Epithelial cell of proximal tubule (primary cell): ENCODE measurements around the gene GSTM2. TPM values are rescaled to one million over a fixed set of nuclear protein-coding genes. Genes with fewer than 3 reads are reported as not detected.
"Not testable (repeated sequence)": the region's sequence is repeated elsewhere in the genome, so short reads cannot be mapped to it uniquely, and the experiment has no call there.

Experiments
- DNase-seq: peaks from one replicate; pipeline ENCODE4 v3.0.0-alpha.2; 2011; ENCODE audit warnings: low read depth
- H3K4me3 ChIP-seq: 2 replicates; pipeline ENCODE4 v1.5.1; 2011; ENCODE audit warnings: low read depth, mild to moderate bottlenecking, low read length
- total RNA-seq: library from RNA; depleted of rRNA; stranded (reverse); fragments of >200 nt; gene quantifications from 2 replicates; pipeline ENCODE4 v1.2.3, GENCODE V29; 2015
- TF ChIP-seq, protein P1 (sequence below): conservative IDR thresholded peaks from 2 replicates; pipeline ENCODE4 v1.5.1; 2012; ENCODE audit warnings: low read depth, mild to moderate bottlenecking, low read length

The GSTM2 gene
- total RNA-seq, 1 donor from 2014 or later, result 8.9 TPM

DNA sequence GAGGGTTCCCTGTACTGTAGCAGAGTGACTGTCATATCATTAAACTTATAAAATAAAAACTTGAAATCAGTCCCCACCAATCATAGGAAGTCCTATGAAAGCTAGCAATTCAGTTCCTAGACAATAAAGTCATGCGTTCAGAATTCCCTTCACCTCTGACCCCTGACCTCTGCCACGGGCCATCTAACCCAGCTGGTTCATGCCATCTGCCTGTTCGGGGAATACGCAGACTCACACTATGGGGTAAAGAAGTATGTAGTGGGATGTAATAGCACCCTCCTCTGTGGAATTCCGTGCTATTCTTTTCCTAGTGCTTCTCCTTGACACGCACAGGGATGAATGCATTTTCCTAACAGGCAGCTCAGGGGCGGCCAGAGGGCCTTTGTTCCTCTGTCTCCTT lies 9.9 kb upstream of the GSTM2 start:
- TF ChIP-seq, protein P1, sequence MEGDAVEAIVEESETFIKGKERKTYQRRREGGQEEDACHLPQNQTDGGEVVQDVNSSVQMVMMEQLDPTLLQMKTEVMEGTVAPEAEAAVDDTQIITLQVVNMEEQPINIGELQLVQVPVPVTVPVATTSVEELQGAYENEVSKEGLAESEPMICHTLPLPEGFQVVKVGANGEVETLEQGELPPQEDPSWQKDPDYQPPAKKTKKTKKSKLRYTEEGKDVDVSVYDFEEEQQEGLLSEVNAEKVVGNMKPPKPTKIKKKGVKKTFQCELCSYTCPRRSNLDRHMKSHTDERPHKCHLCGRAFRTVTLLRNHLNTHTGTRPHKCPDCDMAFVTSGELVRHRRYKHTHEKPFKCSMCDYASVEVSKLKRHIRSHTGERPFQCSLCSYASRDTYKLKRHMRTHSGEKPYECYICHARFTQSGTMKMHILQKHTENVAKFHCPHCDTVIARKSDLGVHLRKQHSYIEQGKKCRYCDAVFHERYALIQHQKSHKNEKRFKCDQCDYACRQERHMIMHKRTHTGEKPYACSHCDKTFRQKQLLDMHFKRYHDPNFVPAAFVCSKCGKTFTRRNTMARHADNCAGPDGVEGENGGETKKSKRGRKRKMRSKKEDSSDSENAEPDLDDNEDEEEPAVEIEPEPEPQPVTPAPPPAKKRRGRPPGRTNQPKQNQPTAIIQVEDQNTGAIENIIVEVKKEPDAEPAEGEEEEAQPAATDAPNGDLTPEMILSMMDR, result no peak
- DNase-seq, result no peak
- H3K4me3 ChIP-seq, result no peak overlapping the region

DNA sequence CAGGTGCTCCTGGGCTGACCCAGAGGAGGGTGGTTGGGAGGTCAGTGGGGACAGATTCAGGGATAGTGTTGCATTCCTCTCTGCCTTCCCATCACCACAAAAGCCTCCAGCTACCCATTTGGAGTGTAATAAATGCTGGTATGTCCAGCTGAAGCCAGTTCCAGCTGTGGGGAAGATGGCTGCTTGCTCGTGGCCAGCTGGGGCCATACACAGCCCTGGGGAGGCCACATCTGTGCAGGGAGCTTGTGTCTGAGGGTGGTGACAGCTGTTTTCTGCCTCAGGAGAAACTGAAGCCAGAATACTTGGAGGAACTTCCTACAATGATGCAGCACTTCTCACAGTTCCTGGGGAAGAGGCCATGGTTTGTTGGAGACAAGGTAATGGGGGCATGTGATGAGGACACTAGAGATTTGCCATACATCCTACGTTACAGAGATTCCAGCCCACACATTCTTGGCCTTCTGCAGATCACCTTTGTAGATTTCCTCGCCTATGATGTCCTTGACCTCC lies 9.3 kb upstream of the GSTM2 start:
- TF ChIP-seq, protein P1, result no peak
- no peak for DNase-seq
- no peak overlapping the region for H3K4me3 ChIP-seq

- H3K4me3 ChIP-seq, result no peak overlapping the region
- TF ChIP-seq, protein P1, result no peak
- no peak for DNase-seq
Measured at GRCh38 chr1:109659145-109659544, 8.7 kb upstream of the GSTM2 start.

DNA sequence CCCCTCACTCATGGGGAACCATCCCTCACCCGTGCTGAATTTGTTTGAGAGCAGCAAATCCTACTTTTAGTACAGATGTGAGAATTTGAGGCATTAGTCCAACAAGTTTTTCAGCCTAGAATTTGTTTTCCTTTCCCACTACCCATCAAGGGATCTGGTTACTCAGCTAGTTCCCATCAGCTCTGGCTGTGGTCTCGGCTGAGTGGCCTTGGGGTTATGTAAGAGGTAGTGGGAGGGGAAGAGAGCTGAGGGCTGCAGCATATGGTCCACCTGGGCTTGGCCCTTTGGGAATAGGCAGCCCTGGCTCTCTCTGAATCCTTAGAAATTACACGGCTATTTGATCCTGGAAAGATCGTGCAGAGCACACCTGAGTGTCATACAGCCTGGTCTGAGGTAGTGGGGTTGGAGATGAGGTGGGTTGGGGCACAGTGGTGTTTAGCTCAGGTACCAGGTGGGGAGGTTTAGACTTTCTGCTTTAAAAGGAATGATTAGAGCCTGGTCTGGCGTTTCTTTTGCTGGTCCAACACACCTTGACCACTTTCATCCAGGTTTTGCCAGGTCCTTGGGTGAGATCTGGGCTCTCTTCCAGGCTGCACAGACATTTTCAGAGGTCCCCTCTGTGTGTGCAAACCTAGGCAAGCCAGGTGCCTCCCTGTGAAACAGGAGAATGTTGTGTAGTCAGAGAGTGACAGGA lies 7.7 kb upstream of the GSTM2 start:
- DNase-seq, result no peak
- H3K4me3 ChIP-seq, result no peak overlapping the region
- TF ChIP-seq, protein P1, result no peak

GRCh38 chr1:109660691-109661026 lies 7.2 kb upstream of the GSTM2 start:
- H3K4me3 ChIP-seq, DNase-seq: not testable (repeated sequence)

GRCh38 chr1:109661391-109661790 lies 6.5 kb upstream of the GSTM2 start:
- H3K4me3 ChIP-seq, result no peak overlapping the region
- no peak for DNase-seq
- TF ChIP-seq, protein P1, result no peak

- TF ChIP-seq, protein P1, result no peak
- no peak overlapping the region for H3K4me3 ChIP-seq
- DNase-seq, result no peak
Measured at GRCh38 chr1:109664671-109665070, 3.2 kb upstream of the GSTM2 start.
